Endometrium (tissue), 2 donors: Measurements from ENCODE around the gene FEN1.

ENCODE experiments used
- FAIRE-seq: peaks from 2 replicates; lab custom pipeline; 2012; peaks lifted over from hg19 to GRCh38; lab: Jason Lieb, UNC
- donor health status: control.
- donor health status: control.

Gene FEN1, protein sequence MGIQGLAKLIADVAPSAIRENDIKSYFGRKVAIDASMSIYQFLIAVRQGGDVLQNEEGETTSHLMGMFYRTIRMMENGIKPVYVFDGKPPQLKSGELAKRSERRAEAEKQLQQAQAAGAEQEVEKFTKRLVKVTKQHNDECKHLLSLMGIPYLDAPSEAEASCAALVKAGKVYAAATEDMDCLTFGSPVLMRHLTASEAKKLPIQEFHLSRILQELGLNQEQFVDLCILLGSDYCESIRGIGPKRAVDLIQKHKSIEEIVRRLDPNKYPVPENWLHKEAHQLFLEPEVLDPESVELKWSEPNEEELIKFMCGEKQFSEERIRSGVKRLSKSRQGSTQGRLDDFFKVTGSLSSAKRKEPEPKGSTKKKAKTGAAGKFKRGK

DNA sequence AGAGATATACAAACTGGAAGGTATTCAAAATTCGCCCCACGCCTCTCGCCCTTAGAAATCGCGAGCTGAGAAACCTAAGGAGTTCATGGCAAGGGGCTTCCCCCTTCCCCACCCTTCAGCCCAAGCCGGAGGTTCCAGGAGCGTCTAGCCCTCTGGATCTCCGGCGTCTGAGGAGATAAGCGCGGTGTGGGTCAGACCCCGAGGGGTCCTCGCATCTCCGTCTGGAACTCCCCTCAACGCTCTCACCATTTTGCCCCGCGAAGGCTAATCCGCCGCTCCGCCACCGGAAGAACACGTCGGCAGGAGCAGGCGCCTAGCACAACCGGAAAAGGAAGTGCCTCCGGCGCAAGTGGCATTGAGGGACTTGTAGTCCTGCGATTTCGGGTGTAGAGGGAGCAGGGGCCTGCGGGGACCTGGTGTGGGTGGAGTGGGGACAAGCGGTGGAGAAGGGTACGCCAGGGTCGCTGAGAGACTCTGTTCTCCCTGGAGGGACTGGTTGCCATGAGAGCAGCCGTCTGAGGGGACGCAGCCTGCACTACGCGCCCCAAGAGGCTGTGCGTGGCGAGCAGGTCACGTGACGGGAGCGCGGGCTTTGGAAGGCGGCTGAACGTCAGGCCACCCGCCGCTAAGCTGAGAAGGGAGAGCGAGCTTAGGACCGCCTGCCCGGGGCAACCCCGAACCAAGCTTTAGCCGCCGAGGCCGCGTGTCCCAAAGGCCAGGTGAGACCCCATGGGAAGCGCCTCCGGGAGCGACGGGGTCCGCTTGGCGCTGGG lies at the start of gene FEN1, which contains the start of gene TMEM258:
TSS of gene FEN1 (plus strand) at position 602 of the 773 bp plus-strand sequence. CDS start 2,451 bp downstream, outside the sequence.
TSS of gene TMEM258 (minus strand) at position 290 of the 773 bp plus-strand sequence. CDS start at position 249, 41 bp downstream.
- no peak for FAIRE-seq

DNA sequence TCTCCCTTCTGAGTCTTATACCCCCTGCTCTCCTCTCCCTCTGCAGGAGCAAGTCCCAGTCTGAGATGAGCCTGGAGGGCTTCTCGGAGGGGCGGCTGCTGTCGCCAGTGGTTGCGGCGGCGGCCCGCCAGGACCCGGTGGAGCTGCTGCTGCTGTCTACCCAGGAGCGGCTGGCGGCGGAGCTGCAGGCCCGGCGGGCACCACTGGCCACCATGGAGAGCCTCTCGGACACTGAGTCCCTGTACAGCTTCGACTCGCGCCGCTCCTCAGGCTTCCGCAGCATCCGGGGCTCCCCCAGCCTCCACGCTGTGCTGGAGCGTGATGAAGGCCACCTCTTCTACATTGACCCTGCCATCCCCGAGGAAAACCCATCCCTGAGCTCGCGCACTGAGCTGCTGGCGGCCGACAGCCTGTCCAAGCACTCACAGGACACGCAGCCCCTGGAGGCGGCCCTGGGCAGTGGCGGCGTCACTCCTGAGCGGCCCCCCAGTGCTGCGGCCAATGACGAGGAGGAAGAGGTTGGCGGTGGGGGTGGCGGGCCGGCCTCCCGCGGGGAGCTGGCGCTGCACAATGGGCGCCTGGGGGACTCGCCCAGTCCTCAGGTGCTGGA lies 49.1 kb upstream of the FEN1 start:
- no peak for FAIRE-seq

- no peak for FAIRE-seq
These were observed 48.5 kb upstream of the FEN1 start for GRCh38 chr11:61744181-61744580.

DNA sequence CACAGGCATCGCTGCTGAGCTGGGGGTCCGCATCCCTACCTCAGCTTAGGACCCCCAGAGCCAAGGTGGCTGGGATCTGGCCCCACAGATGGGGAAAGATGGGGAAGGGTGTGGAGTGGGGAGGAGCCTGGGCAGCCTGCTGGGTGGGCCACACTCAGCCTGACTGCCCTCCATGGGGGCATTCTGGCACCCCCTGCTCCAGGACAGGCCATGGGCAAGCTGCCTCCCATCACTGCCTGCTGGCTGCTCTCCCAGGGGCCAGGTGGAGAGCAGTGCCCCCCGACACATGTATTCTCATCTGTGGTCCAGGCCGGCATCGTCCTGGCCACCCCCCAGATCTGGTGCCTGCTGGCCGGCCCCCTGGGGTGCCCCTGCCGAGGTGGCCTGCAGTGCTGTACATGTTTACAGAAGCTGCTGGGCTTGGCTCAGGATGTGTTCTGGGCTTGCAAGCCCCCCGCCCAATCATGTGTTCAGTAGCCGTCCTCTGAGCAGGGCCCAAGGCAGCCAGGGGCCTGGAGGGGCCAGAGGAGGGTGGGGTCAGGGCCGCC lies 48.0 kb upstream of the FEN1 start:
- FAIRE-seq, result no peak

DNA sequence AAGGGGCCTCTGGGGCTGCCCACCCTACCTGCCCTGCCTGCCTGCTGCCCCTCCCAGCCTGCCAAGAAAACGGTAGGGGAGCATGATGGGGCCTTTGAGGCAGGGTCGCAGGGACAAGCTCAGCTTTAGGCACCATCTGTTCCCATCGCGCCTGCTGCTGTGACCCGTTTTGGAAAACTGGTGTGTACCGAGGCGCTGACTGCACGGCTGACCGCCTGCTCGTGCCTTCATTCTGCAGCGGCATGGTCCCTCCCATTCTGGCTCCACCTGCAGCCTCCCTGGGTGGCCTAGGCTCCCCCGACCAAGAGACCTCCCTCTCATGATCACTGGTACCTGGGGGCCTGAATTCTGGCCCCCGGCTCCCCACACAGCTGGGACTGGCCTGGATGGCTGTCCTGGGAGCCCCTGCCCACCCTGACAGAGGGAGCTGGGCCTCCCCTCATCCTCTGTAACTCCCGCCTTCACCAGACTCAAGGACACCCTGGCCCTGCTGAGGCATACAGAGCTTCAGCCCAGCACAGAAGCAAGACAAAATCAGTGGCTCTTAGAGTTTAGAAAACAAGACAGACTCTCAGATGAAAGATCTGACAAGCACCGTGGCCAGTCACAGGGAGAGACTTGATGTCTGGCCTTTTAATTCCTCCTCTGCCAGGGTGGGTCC lies 46.8 kb upstream of the FEN1 start:
- FAIRE-seq, result no peak

DNA sequence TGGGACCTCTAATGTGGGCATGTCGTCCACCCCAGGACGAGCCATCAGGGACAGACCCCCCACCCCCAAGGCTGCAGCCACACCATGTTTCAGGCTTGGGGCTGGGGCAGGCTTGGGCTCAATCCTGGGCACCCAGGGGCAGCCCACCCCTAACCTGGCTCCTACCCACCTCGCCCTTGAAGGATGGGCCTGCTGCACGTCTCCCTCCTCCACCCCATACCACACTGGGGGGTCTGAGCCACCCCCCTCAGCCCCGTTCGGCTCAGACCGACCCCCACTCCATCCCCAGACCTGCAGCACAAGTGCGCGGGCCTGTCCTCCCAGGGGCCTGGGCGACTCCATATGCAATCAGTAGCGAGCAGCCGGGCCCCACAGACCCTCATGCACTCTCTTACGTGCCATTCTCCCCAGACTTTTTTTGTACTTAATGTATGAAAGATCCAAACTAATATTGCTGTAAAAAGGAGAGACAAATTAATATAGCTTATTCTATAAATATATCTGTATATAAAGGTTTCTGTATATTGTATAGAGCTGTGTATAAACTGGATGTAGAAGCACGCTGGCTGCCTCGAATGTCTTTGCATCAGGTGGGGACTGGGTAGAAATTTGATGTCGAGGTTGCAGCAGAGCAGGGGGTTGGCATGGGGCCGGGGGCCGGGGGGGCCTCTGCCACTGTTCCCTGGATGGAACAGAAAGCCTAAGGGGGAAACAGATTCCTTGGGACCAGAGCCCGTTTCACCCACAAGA lies 46.1 kb upstream of the FEN1 start:
- no peak for FAIRE-seq

- no peak for FAIRE-seq
These were observed 45.3 kb upstream of the FEN1 start for GRCh38 chr11:61747192-61747966.

- FAIRE-seq, result no peak
These were observed 44.8 kb upstream of the FEN1 start for GRCh38 chr11:61747967-61748285.

GRCh38 chr11:61749591-61750217 lies 43.0 kb upstream of the FEN1 start:
- no peak for FAIRE-seq

GRCh38 chr11:61750631-61751273 lies 42.0 kb upstream of the FEN1 start:
- FAIRE-seq, result no peak

GRCh38 chr11:61751384-61751783 lies 41.3 kb upstream of the FEN1 start:
- no peak for FAIRE-seq

- FAIRE-seq, result no peak
These were observed 40.4 kb upstream of the FEN1 start, which contains the start of gene MYRF for GRCh38 chr11:61752117-61752924. MYRF (plus strand) TSS chr11:61752636; CDS start chr11:61752745, 109 bp downstream.

DNA sequence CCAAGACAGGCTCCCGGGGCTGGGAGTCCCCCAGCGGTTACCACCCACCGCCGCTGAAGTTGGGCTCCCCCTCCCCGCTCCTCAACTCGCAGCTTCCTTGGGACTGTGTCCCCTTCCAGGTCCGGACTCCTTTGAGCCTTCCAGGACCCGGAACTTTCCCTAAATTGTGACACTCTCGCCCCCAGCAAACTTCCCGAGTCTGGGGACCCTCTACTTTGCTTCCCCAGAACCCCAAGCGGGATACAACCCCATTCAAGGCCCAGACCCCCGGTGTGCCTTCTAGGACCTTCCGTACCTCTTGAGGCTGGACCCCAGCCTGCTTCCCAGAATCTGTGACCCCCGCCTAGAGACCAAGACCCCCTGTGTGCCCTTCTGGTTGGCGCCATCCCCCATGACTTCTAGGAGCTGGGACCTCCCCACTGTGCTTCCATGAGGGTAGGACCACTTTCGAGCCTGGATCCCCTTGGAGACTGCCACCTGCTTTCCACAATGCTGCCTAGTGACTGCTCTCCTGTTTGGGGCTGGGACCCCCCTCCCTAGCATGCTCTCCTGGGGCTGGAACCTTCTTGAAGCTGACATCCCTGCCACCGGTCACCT lies 39.7 kb upstream of the FEN1 start:
- FAIRE-seq, result no peak

DNA sequence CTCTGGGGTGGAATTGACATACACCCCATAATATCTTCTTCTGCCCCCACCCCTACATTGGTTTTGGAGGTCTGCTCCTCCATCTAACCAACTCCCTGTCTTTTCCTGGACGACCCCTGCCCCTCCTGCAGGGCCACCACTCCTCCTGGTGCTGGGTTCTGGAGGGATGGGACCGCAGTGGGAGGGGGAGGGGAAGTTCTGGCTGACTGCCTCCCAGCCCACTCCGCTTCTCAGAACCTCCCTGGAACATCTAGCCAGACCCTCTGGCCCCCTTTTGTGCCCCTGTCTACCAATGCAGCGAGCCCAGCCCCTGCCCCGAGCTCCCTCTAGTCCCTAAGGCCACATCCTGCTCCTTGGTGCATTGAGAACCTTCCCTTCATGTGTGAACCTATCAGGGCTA lies 39.0 kb upstream of the FEN1 start:
- FAIRE-seq, result no peak

- no peak for FAIRE-seq
These were observed 37.9 kb upstream of the FEN1 start for GRCh38 chr11:61754534-61755482.

GRCh38 chr11:61756147-61756451 lies 36.6 kb upstream of the FEN1 start:
- no peak for FAIRE-seq
